NCI-H187 treated with DMSO at 0.1 percent for 48 hours (cell line): ENCODE results near the gene FAM111A.

Source experiments
- DNase-seq: peaks from one replicate; lab custom pipeline; 2025; lab: John Stamatoyannopoulos, UW

Gene FAM111A

GRCh38 chr11:59141673-59142460, 789 bp upstream of the FAM111A start:
- DNase-seq = no peak

GRCh38 chr11:59144096-59144495, 1.4 kb downstream of the FAM111A start:
- no peak for DNase-seq

DNA sequence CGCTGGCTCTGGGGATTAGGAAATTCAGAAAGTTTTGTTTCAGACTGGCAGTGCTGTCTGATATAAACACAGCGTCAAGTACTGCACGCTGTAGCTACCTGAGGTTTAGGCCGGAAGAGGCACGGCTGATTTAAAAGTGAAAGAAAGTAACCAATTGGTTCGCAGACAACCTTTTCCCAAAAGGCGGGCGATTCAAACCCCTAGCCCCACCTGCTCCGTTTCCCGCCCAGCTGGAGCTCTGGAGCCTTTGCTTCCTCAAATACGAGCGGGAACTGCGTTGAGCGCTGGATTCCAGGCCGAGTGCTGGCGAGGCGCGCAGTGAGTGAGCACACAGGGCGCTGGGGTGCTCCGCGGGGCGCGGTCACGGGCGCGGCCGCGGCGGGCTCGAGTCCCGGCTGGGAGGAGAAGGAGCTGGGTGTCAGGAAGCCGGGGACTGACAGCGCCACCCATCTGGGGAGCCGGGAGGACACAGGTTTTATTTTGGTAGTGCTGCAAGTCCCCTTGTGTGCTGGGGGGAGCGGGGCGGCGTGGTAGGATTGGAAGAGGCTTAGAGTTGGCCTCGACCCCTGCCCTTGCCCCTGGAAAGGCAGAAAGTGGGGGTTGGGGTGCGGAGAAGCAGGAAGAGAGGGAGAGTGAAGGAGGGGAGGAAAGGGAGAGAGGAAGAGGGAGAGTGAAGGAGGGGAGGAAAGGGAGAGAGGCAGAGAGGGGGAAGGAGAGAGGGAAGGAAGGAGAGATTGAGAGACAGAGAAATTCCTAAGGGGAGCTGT, 2.1 kb downstream of the FAM111A start:
- peak; percentile 81 for DNase-seq

DNA sequence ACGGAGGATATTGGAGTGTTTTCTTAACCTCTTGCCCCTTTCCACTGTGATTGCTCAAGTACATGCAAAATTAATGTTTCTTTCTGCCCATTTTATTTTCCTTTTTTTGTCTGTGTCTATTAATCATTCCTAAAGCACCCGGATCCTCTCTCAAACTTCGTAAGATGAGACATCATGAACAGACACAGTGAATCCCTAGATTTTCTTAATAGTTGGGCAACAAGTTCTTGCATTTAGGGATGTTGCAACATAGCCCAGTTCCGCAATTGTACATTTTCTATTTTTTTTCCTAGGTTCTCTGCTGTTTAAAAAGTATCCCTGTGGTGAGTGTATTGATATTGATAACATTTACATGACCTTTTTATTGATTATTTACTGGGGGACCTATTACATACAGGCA, 2.9 kb downstream of the FAM111A start:
- no peak for DNase-seq

GRCh38 chr11:59151761-59152160, 9.1 kb downstream of the FAM111A start:
- no peak for DNase-seq

DNA sequence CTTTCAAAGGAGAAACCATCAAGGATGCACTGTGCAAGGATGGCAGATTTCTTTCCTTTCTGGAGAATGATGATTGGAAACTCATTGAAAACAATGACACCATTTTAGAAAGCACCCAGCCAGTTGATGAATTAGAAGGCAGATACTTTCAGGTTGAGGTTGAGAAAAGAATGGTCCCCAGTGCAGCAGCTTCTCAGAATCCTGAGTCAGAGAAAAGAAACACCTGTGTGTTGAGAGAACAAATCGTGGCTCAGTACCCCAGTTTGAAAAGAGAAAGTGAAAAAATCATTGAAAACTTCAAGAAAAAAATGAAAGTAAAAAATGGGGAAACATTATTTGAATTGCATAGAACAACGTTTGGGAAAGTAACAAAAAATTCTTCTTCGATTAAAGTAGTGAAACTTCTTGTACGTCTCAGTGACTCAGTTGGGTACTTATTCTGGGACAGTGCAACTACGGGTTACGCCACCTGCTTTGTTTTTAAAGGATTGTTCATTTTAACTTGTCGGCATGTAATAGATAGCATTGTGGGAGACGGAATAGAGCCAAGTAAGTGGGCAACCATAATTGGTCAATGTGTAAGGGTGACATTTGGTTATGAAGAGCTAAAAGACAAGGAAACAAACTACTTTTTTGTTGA, 9.8 kb downstream of the FAM111A start:
- no peak for DNase-seq

- no peak for DNase-seq
Measured at GRCh38 chr11:59154610-59155009, 12.0 kb downstream of the FAM111A start.

GRCh38 chr11:59157433-59157832, 14.8 kb downstream of the FAM111A start:
- DNase-seq = no peak

- DNase-seq = peak; percentile 48
Measured at GRCh38 chr11:59158206-59159068, 15.8 kb downstream of the FAM111A start.

DNA sequence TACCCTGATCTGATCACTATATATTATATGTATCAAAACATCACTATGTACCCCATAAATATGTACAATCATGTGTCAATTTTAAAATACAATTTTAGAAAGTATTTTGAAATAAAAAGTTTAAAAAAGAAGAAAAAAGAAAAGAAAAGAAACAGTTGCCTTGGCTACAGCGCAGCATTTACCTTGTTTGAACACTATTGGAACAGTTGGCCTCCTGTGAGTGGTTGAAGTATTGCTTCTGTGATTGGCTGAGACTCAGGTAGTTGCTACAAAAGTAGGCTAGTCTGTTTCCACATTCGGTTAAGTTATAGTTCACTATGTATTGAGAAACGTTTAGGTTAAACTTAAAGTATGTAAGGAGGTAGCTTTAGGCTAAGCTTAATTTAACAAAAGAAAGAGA, 21.4 kb downstream of the FAM111A start:
- DNase-seq = no peak

GRCh38 chr11:59171508-59172322, 29.1 kb downstream of the FAM111A start, which contains the start of gene DTX4:
TSS of gene DTX4 (plus strand) at chr11:59172132. CDS start at chr11:59172596, 464 bp downstream.
- DNase-seq = peak; percentile 26

DNA sequence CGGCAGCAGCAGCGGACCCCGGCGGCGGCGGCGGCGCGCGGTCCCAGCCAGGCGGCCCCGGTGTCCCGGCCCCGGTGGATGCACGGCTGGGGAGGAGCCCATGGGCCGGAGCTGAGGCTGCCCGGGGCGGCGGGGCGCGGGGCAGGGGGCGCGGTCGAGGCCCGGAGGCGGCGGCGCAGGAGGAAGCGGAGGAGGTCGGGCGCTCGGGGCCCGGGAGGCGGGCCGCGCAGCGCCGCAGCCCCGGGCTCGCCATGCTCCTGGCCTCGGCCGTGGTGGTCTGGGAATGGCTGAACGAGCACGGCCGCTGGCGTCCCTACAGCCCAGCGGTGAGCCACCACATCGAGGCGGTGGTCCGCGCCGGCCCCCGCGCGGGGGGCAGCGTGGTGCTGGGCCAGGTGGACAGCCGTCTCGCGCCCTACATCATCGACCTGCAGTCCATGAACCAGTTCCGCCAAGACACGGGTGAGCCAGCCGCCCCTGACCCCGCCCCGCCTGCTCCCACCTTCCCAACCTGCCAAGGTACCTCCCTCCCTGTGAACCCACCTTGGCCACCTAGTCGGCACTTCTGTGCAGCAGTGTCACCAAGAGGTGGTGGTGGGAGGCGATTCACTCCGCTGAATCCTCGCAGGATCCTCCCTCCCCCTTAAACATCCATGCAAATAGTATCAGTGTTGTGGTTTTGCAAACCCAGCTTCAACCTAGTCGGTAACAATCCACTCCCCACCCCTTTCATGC, 29.9 kb downstream of the FAM111A start:
- DNase-seq = no peak

DNA sequence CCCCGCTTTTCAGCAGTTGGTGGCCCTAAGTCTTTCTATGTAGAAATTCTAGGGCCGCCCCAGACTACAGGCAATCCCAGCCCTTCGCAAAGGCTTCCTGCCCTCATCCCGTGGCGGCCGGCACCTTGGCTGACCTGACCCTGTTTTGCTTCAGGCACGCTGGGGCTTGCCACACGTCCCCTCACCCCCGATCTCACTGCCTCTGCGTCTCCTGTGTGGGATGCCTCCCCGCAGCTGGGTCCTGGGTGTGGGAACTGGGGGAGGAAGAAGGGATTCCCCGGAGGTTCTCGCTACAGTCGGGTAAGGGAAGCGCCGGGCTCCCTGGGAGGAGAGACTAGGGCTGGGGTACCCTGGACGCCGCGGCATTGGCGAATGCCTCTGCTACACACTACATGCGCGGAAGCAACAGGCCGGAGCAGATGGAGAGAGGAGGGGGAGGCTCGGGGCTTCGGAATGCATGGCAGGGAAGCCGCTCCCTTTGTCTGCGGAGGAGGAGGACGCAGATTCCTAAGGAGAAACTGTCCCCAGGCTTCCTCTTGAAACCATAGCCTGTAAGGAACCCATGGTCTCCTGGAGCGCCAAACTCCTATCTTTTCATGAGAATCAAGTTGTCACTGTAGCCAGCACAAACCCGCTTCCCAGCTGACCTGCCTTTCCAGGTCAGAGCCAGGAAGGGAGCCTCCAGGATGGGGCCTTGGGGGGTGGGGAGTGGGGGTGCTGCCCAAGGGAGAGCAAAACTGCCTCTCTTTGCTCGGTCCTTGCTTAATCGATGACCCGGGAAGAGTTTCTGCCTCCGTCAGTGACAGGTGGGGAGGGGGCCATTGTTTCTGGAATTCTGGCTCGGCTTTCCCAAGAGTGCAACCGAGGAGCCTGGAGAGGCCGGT, 30.7 kb downstream of the FAM111A start:
- no peak for DNase-seq

- no peak for DNase-seq
Measured at GRCh38 chr11:59173964-59174663, 31.5 kb downstream of the FAM111A start.

GRCh38 chr11:59174664-59175033, 32.0 kb downstream of the FAM111A start:
- no peak for DNase-seq

DNA sequence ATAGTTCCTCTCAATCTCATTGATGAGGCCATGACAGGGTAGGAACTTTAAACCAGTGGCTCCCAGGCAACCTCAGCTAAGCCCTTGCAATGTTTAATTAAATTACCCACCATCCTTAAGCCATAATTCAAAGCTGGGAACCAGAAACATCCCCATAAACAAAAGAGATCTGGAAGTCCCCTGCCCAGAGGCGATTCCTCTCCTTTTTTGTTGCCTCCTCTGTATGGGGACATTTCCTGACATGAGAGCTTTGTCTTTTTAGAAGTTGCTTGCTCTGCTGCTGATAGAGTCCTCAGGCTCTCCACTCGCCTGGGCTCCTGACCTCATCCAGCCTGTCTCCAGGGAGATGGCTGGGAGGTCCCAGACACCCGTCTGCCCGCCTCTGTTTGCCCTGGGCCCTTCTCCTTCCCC, 32.4 kb downstream of the FAM111A start:
- DNase-seq = no peak

GRCh38 chr11:59176330-59176729, 33.7 kb downstream of the FAM111A start:
- no peak for DNase-seq

- no peak for DNase-seq
Measured at GRCh38 chr11:59178402-59178801, 35.7 kb downstream of the FAM111A start.

DNA sequence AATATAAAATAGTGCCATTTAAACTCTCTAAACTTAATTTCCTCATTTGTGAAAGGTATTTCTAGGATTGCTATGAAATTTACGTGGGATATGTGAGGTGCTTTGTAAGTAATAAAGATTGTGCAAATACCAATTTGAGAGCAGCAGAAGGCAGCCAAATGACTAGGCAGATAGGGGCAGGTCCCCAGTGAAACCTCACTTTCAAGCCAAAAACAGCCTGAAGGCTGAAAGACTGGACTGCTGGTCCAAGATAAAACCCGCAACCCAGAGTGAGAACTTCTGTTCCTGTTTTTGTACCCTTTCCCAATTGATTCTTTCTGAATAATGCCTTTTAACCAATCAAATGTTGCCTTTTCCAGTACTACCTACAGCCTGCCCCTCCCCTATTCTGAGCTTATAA, 36.5 kb downstream of the FAM111A start:
- no peak for DNase-seq
